Liver (tissue), 9 donors: ENCODE measurements around the gene AKNA. TPM values are rescaled to one million over a fixed set of nuclear protein-coding genes. Genes with fewer than 3 reads are reported as not detected.

Experiments
- DNase-seq: peaks from one replicate; pipeline ENCODE4 v3.0.0-alpha.2; 2017; ENCODE audit warnings: low spot score
- H3K27ac ChIP-seq, 2 donors: one replicate each; pipeline ENCODE4 v1.7.0; 2013; ENCODE audit warnings: inconsistent platforms in 2 of 2, low read length in 2 of 2, control low read depth in 1 of 2, low read depth in 1 of 2, mild to moderate bottlenecking in 1 of 2
- H3K27me3 ChIP-seq, 4 donors: one replicate each; pipeline versions ENCODE4 v1.6.1 to v1.7.0; 2013; ENCODE audit warnings: low read length in 3 of 4, inconsistent platforms in 1 of 4, mild to moderate bottlenecking in 1 of 4, moderate library complexity in 1 of 4; ENCODE audit not compliant: control insufficient read depth in 4 of 4, insufficient read depth in 4 of 4
- H3K36me3 ChIP-seq, 4 donors: one replicate each; pipeline versions ENCODE4 v1.6.1 to v1.7.0; 2013; ENCODE audit warnings: low read length in 3 of 4, mild to moderate bottlenecking in 3 of 4, low read depth in 1 of 4, moderate library complexity in 1 of 4; ENCODE audit not compliant: control insufficient read depth in 4 of 4, insufficient read depth in 3 of 4
- H3K4me1 ChIP-seq, 4 donors: one replicate each; pipeline versions ENCODE4 v1.6.1 to v1.7.0; 2013; ENCODE audit warnings: low read length in 3 of 4, mild to moderate bottlenecking in 3 of 4, moderate library complexity in 1 of 4; ENCODE audit not compliant: control insufficient read depth in 4 of 4, insufficient read depth in 4 of 4
- H3K4me3 ChIP-seq, 3 donors: one replicate each; pipeline versions ENCODE4 v1.6.1 to v1.7.0; 2013; ENCODE audit warnings: low read length in 3 of 3, control low read depth in 1 of 3, low read depth in 1 of 3, mild to moderate bottlenecking in 1 of 3
- H3K9ac ChIP-seq, 2 donors: one replicate each; pipeline ENCODE4 v1.7.0; 2013; ENCODE audit warnings: low read length in 2 of 2, mild to moderate bottlenecking in 2 of 2, moderate library complexity in 2 of 2, control low read depth in 1 of 2, low read depth in 1 of 2
- H3K9me3 ChIP-seq, 4 donors: one replicate each; pipeline versions ENCODE4 v1.6.1 to v1.7.0; 2013; ENCODE audit warnings: low read length in 3 of 4; ENCODE audit not compliant: control insufficient read depth in 4 of 4
- ATF3 ChIP-seq: IDR thresholded peaks from 2 replicates; pipeline ENCODE4 v1.6.1; 2016; ENCODE audit warnings: antibody characterized with exemption
- FOXA1 ChIP-seq: IDR thresholded peaks from 2 replicates; pipeline ENCODE4 v1.6.1; 2016; ENCODE audit warnings: antibody characterized with exemption
- FOXA2 ChIP-seq: IDR thresholded peaks from 2 replicates; pipeline ENCODE4 v1.6.1; 2016; ENCODE audit warnings: antibody characterized with exemption
- GABPA ChIP-seq, 2 donors: IDR thresholded peaks in 1 of 2; conservative IDR thresholded peaks in 1 of 2; 2 replicates each; pipeline ENCODE4 v1.6.1; 2016; ENCODE audit warnings: antibody characterized with exemption in 2 of 2, mild to moderate bottlenecking in 1 of 2, moderate library complexity in 1 of 2
- HNF4A ChIP-seq, 2 donors: conservative IDR thresholded peaks; 2 replicates each; pipeline ENCODE4 v1.6.1; 2016; ENCODE audit warnings: antibody characterized with exemption in 2 of 2, mild to moderate bottlenecking in 2 of 2
- HNF4G ChIP-seq: IDR thresholded peaks from 2 replicates; pipeline ENCODE4 v1.6.1; 2016; ENCODE audit warnings: antibody characterized with exemption
- JUND ChIP-seq, 2 donors: IDR thresholded peaks; 2 replicates each; pipeline ENCODE4 v1.6.1; 2016; ENCODE audit warnings: antibody characterized with exemption in 2 of 2
- MAX ChIP-seq: IDR thresholded peaks from 2 replicates; pipeline ENCODE4 v1.6.1; 2016; ENCODE audit warnings: antibody characterized with exemption
- NR2F2 ChIP-seq: IDR thresholded peaks from 2 replicates; pipeline ENCODE4 v1.6.1; 2016; ENCODE audit warnings: antibody characterized with exemption
- RAD21 ChIP-seq, 2 donors: IDR thresholded peaks; 2 replicates each; pipeline ENCODE4 v1.6.1; 2016; ENCODE audit warnings: antibody characterized with exemption in 2 of 2, mild to moderate bottlenecking in 2 of 2
- REST ChIP-seq: IDR thresholded peaks from 2 replicates; pipeline ENCODE4 v1.6.1; 2016; ENCODE audit warnings: antibody characterized with exemption, mild to moderate bottlenecking
- TAF1 ChIP-seq: conservative IDR thresholded peaks from 2 replicates; pipeline ENCODE4 v1.6.1; 2016; ENCODE audit warnings: antibody characterized with exemption, mild to moderate bottlenecking
- YY1 ChIP-seq: IDR thresholded peaks from 2 replicates; pipeline ENCODE4 v1.6.1; 2016; ENCODE audit warnings: antibody characterized with exemption, mild to moderate bottlenecking
- ZBTB33 ChIP-seq: IDR thresholded peaks from 2 replicates; pipeline ENCODE4 v1.6.1; 2016; ENCODE audit warnings: antibody characterized with exemption
- WGBS: extraction: QIAGEN DNeasy Blood & Tissue Kit; methylation state at CpG from one replicate; pipeline ENCODE4 v1.1.7; 2013; 5-methylcytosine and 5-hydroxymethylcytosine counted together
- polyA plus RNA-seq, 2 donors: library from polyadenylated mRNA; stranded (reverse) in 1 of 2; unstranded in 1 of 2; fragments of 200-250 nt in 1 of 2; fragments of >200 nt in 1 of 2; fragmentation: Nextera tagmentation in 1 of 2; extraction: Ambion mirVana in 1 of 2; gene quantifications; one replicate each; pipeline versions ENCODE4 v1.2.1 to v1.2.3, GENCODE V29; 2013 to 2015
- total RNA-seq, 2 donors: library from RNA; depleted of rRNA; stranded (reverse); fragments of >200 nt; gene quantifications; one replicate each; pipeline ENCODE4 v1.2.3, GENCODE V29; 2014
- donor health status: healthy.
- donor health status: healthy.
- donor health status: healthy.
- donor health status: healthy.
- donor health status: healthy.

Gene AKNA
- total and polyA plus RNA-seq, 4 donors = 4.2 to 31.7 (median 6.9) TPM

- Histone ChIP-seq H3K9ac (no peak overlapping the region), H3K36me3 (peaks cover 9 to 41% (median 17%) of the 10 kb centered on the region in 4 donors), H3K27me3 (no peaks in the 10 kb centered on the region), H3K4me3 (no peak overlapping the region), H3K9me3 (no peaks in the 10 kb centered on the region), H3K27ac (no peak overlapping the region), H3K4me1 (no peaks in the 10 kb centered on the region)
- 96% methylated on average over 19 of the region's 19 CpGs for WGBS
- DNase-seq = no peak
- TF ChIP-seq MAX (no peak), YY1 (no peak), TAF1 (no peak), ZBTB33 (no peak), NR2F2 (no peak), FOXA1 (no peak), HNF4A (conservative IDR thresholded peaks at IDR 0.05) (no peak), GABPA (IDR thresholded peaks at IDR 0.05 in 1 of 2, conservative IDR thresholded peaks at IDR 0.05 in 1 of 2) (no peak), FOXA2 (no peak)
Observed at GRCh38 chr9:114376586-114377445, 11.0 kb downstream of the AKNA start.

- H3K27ac ChIP-seq = no peak overlapping the region
- WGBS = 88% methylated on average over 9 of the region's 9 CpGs
- H3K36me3 ChIP-seq = peaks cover 8 to 41% (median 19%) of the 10 kb centered on the region in 4 donors
- H3K4me1 ChIP-seq = no peaks in the 10 kb centered on the region
- no peak for DNase-seq
- H3K4me3 ChIP-seq = no peak overlapping the region
- no peak overlapping the region for H3K9ac ChIP-seq
- no peaks in the 10 kb centered on the region for H3K27me3 ChIP-seq
- no peak for TF ChIP-seq ZBTB33
- H3K9me3 ChIP-seq = no peaks in the 10 kb centered on the region
Observed at GRCh38 chr9:114375386-114376175, 12.2 kb downstream of the AKNA start.

GRCh38 chr9:114374936-114375335, 12.8 kb downstream of the AKNA start:
- H3K27me3 ChIP-seq = no peaks in the 10 kb centered on the region
- H3K4me3 ChIP-seq = no peak overlapping the region
- H3K9ac ChIP-seq = no peak overlapping the region
- 87% methylated on average over 9 of the region's 9 CpGs for whole genome bisulfite sequencing
- H3K36me3 ChIP-seq = peaks cover 7 to 37% (median 20%) of the 10 kb centered on the region in 4 donors
- H3K4me1 ChIP-seq = no peaks in the 10 kb centered on the region
- H3K27ac ChIP-seq = no peak overlapping the region
- no peaks in the 10 kb centered on the region for H3K9me3 ChIP-seq
- DNase-seq = no peak
- TF ChIP-seq TAF1 = no peak
- TF ChIP-seq RAD21 (IDR thresholded peaks at IDR 0.05) = no peak
- TF ChIP-seq MAX = no peak
- TF ChIP-seq JUND (IDR thresholded peaks at IDR 0.05) = no peak
- TF ChIP-seq ZBTB33 = no peak
- no peak for TF ChIP-seq REST
- no peak for TF ChIP-seq HNF4G
- TF ChIP-seq ATF3 = no peak
